ENCODE measurements around the gene SEMA4D.

DNA sequence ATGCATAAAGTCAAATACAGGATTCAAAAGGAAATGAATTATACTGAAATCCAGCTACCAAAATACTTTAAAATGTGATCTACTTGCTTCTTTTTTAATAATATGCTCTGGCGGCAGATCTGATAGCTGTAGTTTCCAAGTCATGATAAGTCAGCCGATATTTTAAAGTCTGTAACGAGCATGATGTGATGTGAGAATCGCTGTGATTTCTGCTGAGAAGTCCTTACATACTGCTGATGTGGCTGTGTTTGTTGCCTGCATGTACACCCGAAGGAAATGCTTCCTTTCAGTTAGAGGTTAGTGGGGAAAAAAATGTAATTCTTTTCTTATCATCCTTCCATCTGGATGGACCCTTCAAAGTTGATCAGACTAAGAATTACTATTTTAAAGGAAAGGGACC is 4.8 kb upstream of the SEMA4D start:
- TF ChIP-seq CTCF (IDR thresholded peaks at IDR 0.05) (no peak), ZFX (IDR thresholded peaks at IDR 0.05; ENCODE audit: borderline replicate concordance) (no peak)
